IPS DF 4.7 (cell line): ENCODE measurements around the gene WDR59.
"Not testable (repeated sequence)": the region's sequence is repeated elsewhere in the genome, so short reads cannot be mapped to it uniquely, and the experiment has no call there.

Experiments used
- DNase-seq: peaks from one replicate; pipeline ENCODE4 v3.0.0-alpha.2; 2013; ENCODE audit warnings: low spot score; ENCODE audit errors: extremely low read depth

Gene WDR59

GRCh38 chr16:74984529-74985296 is at the start of gene WDR59:
Gene WDR59 (minus strand): TSS chr16:74985123. CDS start chr16:74985017, 106 bp downstream.
- peak; percentile 100 for DNase-seq

- DNase-seq: no peak
Measured at GRCh38 chr16:75032655-75033054, 47.7 kb upstream of the WDR59 start.

- DNase-seq: no peak
Measured at GRCh38 chr16:75029854-75030253, 44.9 kb upstream of the WDR59 start.

GRCh38 chr16:75028544-75029135 is 43.7 kb upstream of the WDR59 start:
- no peak for DNase-seq

- no peak for DNase-seq
Measured at GRCh38 chr16:75027520-75028300, 42.8 kb upstream of the WDR59 start.

GRCh38 chr16:75026892-75027391 is 42.0 kb upstream of the WDR59 start:
- no peak for DNase-seq

- DNase-seq: not testable (repeated sequence)
Measured at GRCh38 chr16:75026239-75026891, 41.4 kb upstream of the WDR59 start.

GRCh38 chr16:75025761-75026160 is 40.8 kb upstream of the WDR59 start:
- no peak for DNase-seq

- DNase-seq: no peak
Measured at GRCh38 chr16:75024594-75024993, 39.7 kb upstream of the WDR59 start.

GRCh38 chr16:75024182-75024581 is 39.3 kb upstream of the WDR59 start:
- no peak for DNase-seq

GRCh38 chr16:75023009-75023408 is 38.1 kb upstream of the WDR59 start:
- no peak for DNase-seq

GRCh38 chr16:75022567-75022966 is 37.6 kb upstream of the WDR59 start:
- no peak for DNase-seq

GRCh38 chr16:75021410-75021809 is 36.5 kb upstream of the WDR59 start:
- no peak for DNase-seq

- DNase-seq: no peak
Measured at GRCh38 chr16:75019586-75019985, 34.7 kb upstream of the WDR59 start.

- DNase-seq: no peak
Measured at GRCh38 chr16:75019007-75019406, 34.1 kb upstream of the WDR59 start.

- DNase-seq: no peak
Measured at GRCh38 chr16:75017670-75018525, 33.0 kb upstream of the WDR59 start.

GRCh38 chr16:75016451-75017081 is 31.6 kb upstream of the WDR59 start:
- DNase-seq: not testable (repeated sequence)

- DNase-seq: no peak
Measured at GRCh38 chr16:75014318-75014717, 29.4 kb upstream of the WDR59 start.

- not testable (repeated sequence) for DNase-seq
Measured at GRCh38 chr16:75013123-75013522, 28.2 kb upstream of the WDR59 start.
